ENCODE measurements around the gene RPRD1B.
"Not testable (repeated sequence)": the region's sequence is repeated elsewhere in the genome, so short reads cannot be mapped to it uniquely, and the experiment has no call there.

RPRD1B gene

GRCh38 chr20:38075161-38075998 lies 41.8 kb downstream of the RPRD1B start:
- DNase-seq: no peak

GRCh38 chr20:38076548-38076947 lies 43.0 kb downstream of the RPRD1B start:
- DNase-seq: no peak

GRCh38 chr20:38078084-38078483 lies 44.5 kb downstream of the RPRD1B start:
- no peak for DNase-seq

GRCh38 chr20:38079353-38079752 lies 45.8 kb downstream of the RPRD1B start:
- DNase-seq: no peak

- DNase-seq: no peak
Measured at GRCh38 chr20:38081575-38081974, 48.0 kb downstream of the RPRD1B start.

- no peak for DNase-seq
Measured at GRCh38 chr20:38082894-38083293, 49.3 kb downstream of the RPRD1B start.

- DNase-seq: no peak
Measured at GRCh38 chr20:38083338-38084048, 49.9 kb downstream of the RPRD1B start.

GRCh38 chr20:38084425-38084951 lies 50.9 kb downstream of the RPRD1B start:
- no peak for DNase-seq

- no peak for DNase-seq
Measured at GRCh38 chr20:38085026-38085425, 51.5 kb downstream of the RPRD1B start.

GRCh38 chr20:38089500-38089899 lies 56.0 kb downstream of the RPRD1B start:
- DNase-seq: no peak

GRCh38 chr20:38090061-38090460 lies 56.5 kb downstream of the RPRD1B start:
- no peak for DNase-seq

- DNase-seq: no peak
Measured at GRCh38 chr20:38091441-38092216, 58.1 kb downstream of the RPRD1B start.

- DNase-seq: no peak
Measured at GRCh38 chr20:38092260-38092857, 58.8 kb downstream of the RPRD1B start.

GRCh38 chr20:38092915-38093314 lies 59.4 kb downstream of the RPRD1B start:
- no peak for DNase-seq

- no peak for DNase-seq
Measured at GRCh38 chr20:38093641-38094077, 60.1 kb downstream of the RPRD1B start.

- peak; percentile 22 for DNase-seq
Measured at GRCh38 chr20:38094373-38094891, 60.9 kb downstream of the RPRD1B start.

GRCh38 chr20:38095017-38095686 lies 61.6 kb downstream of the RPRD1B start:
- DNase-seq: no peak

GRCh38 chr20:38098952-38099351 lies 65.4 kb downstream of the RPRD1B start:
- no peak for DNase-seq

GRCh38 chr20:38102206-38102605 lies 68.7 kb downstream of the RPRD1B start:
- not testable (repeated sequence) for DNase-seq

GRCh38 chr20:38104285-38104684 lies 70.7 kb downstream of the RPRD1B start:
- DNase-seq: peak; percentile 34

GRCh38 chr20:38106461-38106860 lies 72.9 kb downstream of the RPRD1B start:
- no peak for DNase-seq

GRCh38 chr20:38107386-38107785 lies 73.8 kb downstream of the RPRD1B start:
- not testable (repeated sequence) for DNase-seq

Measured in DMS53 (cell line).